22Rv1 (cell line): ENCODE measurements around the gene PMPCA.

ENCODE experiments used
- ZFX ChIP-seq: fragments of 450-650 bp; IDR thresholded peaks from 2 replicates; pipeline ENCODE4 v1.6.1; 2017; ENCODE audit warnings: antibody characterized with exemption, borderline replicate concordance
- TF ChIP-seq, protein P1 (sequence below): fragments of 450-650 bp; IDR thresholded peaks from 2 replicates; pipeline ENCODE4 v1.5.1; 2017; ENCODE audit warnings: mild to moderate bottlenecking

DNA sequence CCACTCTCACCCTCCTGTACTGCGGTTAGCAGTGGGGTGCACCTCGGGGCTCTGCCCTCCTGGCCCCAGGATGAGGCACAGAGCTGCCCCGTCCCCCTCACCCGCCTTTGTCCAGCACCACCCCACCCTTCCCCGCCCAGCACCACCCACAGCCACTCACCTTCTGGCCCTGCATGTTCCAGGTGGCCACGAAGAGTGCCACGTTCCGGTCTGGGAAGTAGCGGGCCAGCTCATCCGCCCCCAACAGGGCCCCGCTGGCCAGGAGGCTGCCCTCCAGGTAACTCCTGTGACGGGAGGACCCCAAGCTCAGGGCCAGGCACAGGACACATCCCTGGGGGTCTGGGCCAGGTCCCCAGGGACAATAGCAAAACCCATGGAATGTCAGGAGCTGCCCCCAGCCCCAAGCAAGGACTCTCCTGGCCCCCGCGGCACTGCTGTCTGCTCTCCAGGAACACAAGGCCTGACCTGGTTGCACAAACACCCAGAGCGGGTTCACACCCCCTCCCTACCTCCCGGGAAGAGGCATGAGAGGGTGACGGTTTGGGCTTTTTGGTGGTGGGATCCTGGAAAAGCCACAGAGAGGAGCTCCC lies 24.2 kb downstream of the PMPCA start:
- TF ChIP-seq, protein P1, sequence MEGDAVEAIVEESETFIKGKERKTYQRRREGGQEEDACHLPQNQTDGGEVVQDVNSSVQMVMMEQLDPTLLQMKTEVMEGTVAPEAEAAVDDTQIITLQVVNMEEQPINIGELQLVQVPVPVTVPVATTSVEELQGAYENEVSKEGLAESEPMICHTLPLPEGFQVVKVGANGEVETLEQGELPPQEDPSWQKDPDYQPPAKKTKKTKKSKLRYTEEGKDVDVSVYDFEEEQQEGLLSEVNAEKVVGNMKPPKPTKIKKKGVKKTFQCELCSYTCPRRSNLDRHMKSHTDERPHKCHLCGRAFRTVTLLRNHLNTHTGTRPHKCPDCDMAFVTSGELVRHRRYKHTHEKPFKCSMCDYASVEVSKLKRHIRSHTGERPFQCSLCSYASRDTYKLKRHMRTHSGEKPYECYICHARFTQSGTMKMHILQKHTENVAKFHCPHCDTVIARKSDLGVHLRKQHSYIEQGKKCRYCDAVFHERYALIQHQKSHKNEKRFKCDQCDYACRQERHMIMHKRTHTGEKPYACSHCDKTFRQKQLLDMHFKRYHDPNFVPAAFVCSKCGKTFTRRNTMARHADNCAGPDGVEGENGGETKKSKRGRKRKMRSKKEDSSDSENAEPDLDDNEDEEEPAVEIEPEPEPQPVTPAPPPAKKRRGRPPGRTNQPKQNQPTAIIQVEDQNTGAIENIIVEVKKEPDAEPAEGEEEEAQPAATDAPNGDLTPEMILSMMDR = no peak
- no peak for TF ChIP-seq ZFX
